ENCODE results near the gene OPA3.
A peak's percentile ranks its signal among the peaks of the same experiment; 100 is the strongest.

OPA3 gene

GRCh38 chr19:45502111-45502510 lies 82.5 kb downstream of the OPA3 start:
- H3K27me3 ChIP-seq (ENCODE audit: insufficient read depth, low read depth) = peaks cover 2% of the 10 kb centered on the region; the same call in 1 of the 2 replicates
- no peak overlapping the region for H2AFZ ChIP-seq (ENCODE audit: low read depth)
- H3K36me3 ChIP-seq (ENCODE audit: insufficient read depth) = no peaks in the 10 kb centered on the region
- H3K4me1 ChIP-seq (ENCODE audit: low read depth, poor library complexity, severe bottlenecking) = peaks cover 20% of the 10 kb centered on the region
- H3K4me2 ChIP-seq = no peak overlapping the region
- H3K27ac ChIP-seq = no peak overlapping the region
- no peaks in the 10 kb centered on the region for H4K20me1 ChIP-seq (ENCODE audit: insufficient read depth)
- H3K4me3 ChIP-seq (IDR thresholded peaks at IDR 0.05; ENCODE audit: insufficient read depth, low read depth, low read length) = no peak overlapping the region
- no peaks in the 10 kb centered on the region for H3K79me2 ChIP-seq (ENCODE audit: insufficient read depth, low read depth)
- no peak overlapping the region for H3K9ac ChIP-seq
- no peak for TF ChIP-seq CTCF (conservative IDR thresholded peaks at IDR 0.05; ENCODE audit: low read depth, low read length)

- Histone ChIP-seq H3K4me1 (ENCODE audit: low read depth, poor library complexity, severe bottlenecking) (peaks cover 20% of the 10 kb centered on the region), H3K36me3 (ENCODE audit: insufficient read depth) (no peaks in the 10 kb centered on the region), H3K27me3 (ENCODE audit: insufficient read depth, low read depth) (peaks cover 2% of the 10 kb centered on the region; the same call in 1 of the 2 replicates), H3K27ac (no peak overlapping the region), H3K9ac (no peak overlapping the region), H2AFZ (ENCODE audit: low read depth) (no peak overlapping the region), H3K79me2 (ENCODE audit: insufficient read depth, low read depth) (no peaks in the 10 kb centered on the region), H3K4me2 (no peak overlapping the region), H4K20me1 (ENCODE audit: insufficient read depth) (no peaks in the 10 kb centered on the region), H3K4me3 (IDR thresholded peaks at IDR 0.05; ENCODE audit: insufficient read depth, low read depth, low read length) (no peak overlapping the region)
- TF ChIP-seq CTCF (conservative IDR thresholded peaks at IDR 0.05; ENCODE audit: low read depth, low read length) = no peak
Observed at GRCh38 chr19:45501730-45502014, 82.9 kb downstream of the OPA3 start.

GRCh38 chr19:45500918-45501729 lies 83.5 kb downstream of the OPA3 start:
- no peaks in the 10 kb centered on the region for H3K79me2 ChIP-seq (ENCODE audit: insufficient read depth, low read depth)
- H2AFZ ChIP-seq (ENCODE audit: low read depth) = no peak overlapping the region
- no peaks in the 10 kb centered on the region for H4K20me1 ChIP-seq (ENCODE audit: insufficient read depth)
- H3K9ac ChIP-seq = no peak overlapping the region
- H3K27me3 ChIP-seq (ENCODE audit: insufficient read depth, low read depth) = peaks cover 6% of the 10 kb centered on the region
- no peaks in the 10 kb centered on the region for H3K36me3 ChIP-seq (ENCODE audit: insufficient read depth)
- H3K27ac ChIP-seq = no peak overlapping the region
- H3K4me3 ChIP-seq (IDR thresholded peaks at IDR 0.05; ENCODE audit: insufficient read depth, low read depth, low read length) = no peak overlapping the region
- H3K4me1 ChIP-seq (ENCODE audit: low read depth, poor library complexity, severe bottlenecking) = peaks cover 18% of the 10 kb centered on the region
- TF ChIP-seq CTCF (conservative IDR thresholded peaks at IDR 0.05; ENCODE audit: low read depth, low read length) = no peak
- no peak overlapping the region for H3K4me2 ChIP-seq

GRCh38 chr19:45499196-45500180 lies 85.1 kb downstream of the OPA3 start:
- Histone ChIP-seq H3K36me3 (ENCODE audit: insufficient read depth) (no peaks in the 10 kb centered on the region), H3K9ac (no peak overlapping the region), H3K27me3 (ENCODE audit: insufficient read depth, low read depth) (peaks cover 22% of the 10 kb centered on the region), H3K4me2 (peak overlapping the region; percentile 41; the same call in 1 of the 2 replicates), H3K27ac (no peak overlapping the region), H2AFZ (ENCODE audit: low read depth) (no peak overlapping the region; the same call in 1 of the 2 replicates), H3K4me1 (ENCODE audit: low read depth, poor library complexity, severe bottlenecking) (peaks cover 12% of the 10 kb centered on the region), H4K20me1 (ENCODE audit: insufficient read depth) (no peaks in the 10 kb centered on the region), H3K79me2 (ENCODE audit: insufficient read depth, low read depth) (no peaks in the 10 kb centered on the region), H3K4me3 (IDR thresholded peaks at IDR 0.05; ENCODE audit: insufficient read depth, low read depth, low read length) (no peak overlapping the region)
- TF ChIP-seq CTCF (conservative IDR thresholded peaks at IDR 0.05; ENCODE audit: low read depth, low read length) = no peak
